Measurements from ENCODE around the gene UBE2D2. TPM values are rescaled to one million over a fixed set of nuclear protein-coding genes. Genes with fewer than 3 reads are reported as not detected.
A peak's percentile ranks its signal among the peaks of the same experiment; 100 is the strongest.

UBE2D2 gene
- total and polyA plus RNA-seq, 11 donors = 84.6 to 148 (median 128) TPM

- no peak for DNase-seq
- no peaks in the 10 kb centered on the region for H3K27me3 ChIP-seq
- no peaks in the 10 kb centered on the region for H3K9me3 ChIP-seq
- ATAC-seq = no peak
- H3K36me3 ChIP-seq = peaks cover 0 to 16% (median 11%) of the 10 kb centered on the region in 9 donors
- intact Hi-C loops (cut with DNase I) = no loop called here
- H3K4me1 ChIP-seq = peaks cover 9 to 83% (median 61%) of the 10 kb centered on the region in 12 donors
- H3K27ac ChIP-seq = peak overlapping the region in 6 of 12 donors; percentile 64 to 90 (median 72)
- 74 to 92% (median 85%) methylated on average over 2 to 3 of the region's 3 CpGs for WGBS, 4 donors
- no peak overlapping the region for H3K4me3 ChIP-seq
- no peak for TF ChIP-seq POLR2A (IDR thresholded peaks at IDR 0.05)
- no peak for TF ChIP-seq CTCF (IDR thresholded peaks at IDR 0.05)
Observed at GRCh38 chr5:139676406-139676805, 115.3 kb downstream of the UBE2D2 start.

GRCh38 chr5:139676951-139677735, 116.0 kb downstream of the UBE2D2 start:
- Histone ChIP-seq H3K4me3 (no peak overlapping the region), H3K27me3 (no peaks in the 10 kb centered on the region), H3K4me1 (peaks cover 6 to 76% (median 53%) of the 10 kb centered on the region in 12 donors), H3K27ac (peak overlapping the region; percentile 5 to 90 (median 68)), H3K36me3 (peaks cover 0 to 24% (median 16%) of the 10 kb centered on the region in 9 donors), H3K9me3 (no peaks in the 10 kb centered on the region)
- 71 to 78% (median 75%) methylated on average over 29 of the region's 29 CpGs for WGBS, 4 donors
- DNase-seq (no peak), ATAC-seq (peak; percentile 31 to 59 (median 42))
- intact Hi-C loops (cut with DNase I) = no loop called here
- no peak for TF ChIP-seq CTCF (IDR thresholded peaks at IDR 0.05)
- TF ChIP-seq POLR2A (IDR thresholded peaks at IDR 0.05) = no peak

Other genes starting within 250 kb of the UBE2D2 start
- gene PAIP2, start 219.5 kb upstream of the UBE2D2 start, total RNA-seq = 100 to 1,000 TPM; 111 to 154 (median 132) TPM
- 100 to 1,000 TPM in 1 of 2 donors, 10 to 100 TPM in 1; 93.2 to 138 TPM for gene PAIP2, start 219.5 kb upstream of the UBE2D2 start, polyA plus RNA-seq
- not detected for gene SLC23A1, start 178.0 kb upstream of the UBE2D2 start, total RNA-seq
- not detected for gene SLC23A1, start 178.0 kb upstream of the UBE2D2 start, polyA plus RNA-seq
- 1 to 10 TPM in 3 of 9 donors, under 1 TPM in 4, not detected in 2; 0.31 to 5.2 (median 0.97) TPM for gene MZB1, start 171.4 kb upstream of the UBE2D2 start, total RNA-seq
- under 1 TPM; 0.33 to 0.72 TPM for gene MZB1, start 171.4 kb upstream of the UBE2D2 start, polyA plus RNA-seq
- gene PROB1, start 166.2 kb upstream of the UBE2D2 start, total RNA-seq = 10 to 100 TPM; 26.6 to 63.4 (median 38.1) TPM
- 10 to 100 TPM; 18.9 to 34.3 TPM for gene PROB1, start 166.2 kb upstream of the UBE2D2 start, polyA plus RNA-seq
- gene SPATA24, start 157.2 kb upstream of the UBE2D2 start, total RNA-seq = 10 to 100 TPM; 10.7 to 25.9 (median 16.0) TPM
- gene SPATA24, start 157.2 kb upstream of the UBE2D2 start, polyA plus RNA-seq = 10 to 100 TPM; 12.6 to 37.8 TPM
- gene DNAJC18, start 121.8 kb upstream of the UBE2D2 start, total RNA-seq = 10 to 100 TPM in 5 of 9 donors, 1 to 10 TPM in 4; 4.8 to 17.8 (median 14.2) TPM
- gene DNAJC18, start 121.8 kb upstream of the UBE2D2 start, polyA plus RNA-seq = 1 to 10 TPM; 4.0 to 4.7 TPM
- gene ECSCR, start 98.6 kb upstream of the UBE2D2 start, total RNA-seq = 10 to 100 TPM; 13.4 to 59.3 (median 21.3) TPM
- 10 to 100 TPM; 18.1 to 55.3 TPM for gene ECSCR, start 98.6 kb upstream of the UBE2D2 start, polyA plus RNA-seq
- under 1 TPM in 1 of 9 donors, not detected in 8; 0.16 TPM for gene SMIM33, start 90.3 kb upstream of the UBE2D2 start, total RNA-seq
- gene SMIM33, start 90.3 kb upstream of the UBE2D2 start, polyA plus RNA-seq = not detected
- 100 to 1,000 TPM in 1 of 9 donors, 10 to 100 TPM in 8; 32.4 to 119 (median 57.9) TPM for gene STING1, start 78.6 kb upstream of the UBE2D2 start, total RNA-seq
- gene STING1, start 78.6 kb upstream of the UBE2D2 start, polyA plus RNA-seq = 10 to 100 TPM; 20.4 to 25.9 TPM
- gene CXXC5, start 87.0 kb downstream of the UBE2D2 start, total RNA-seq = 10 to 100 TPM; 29.8 to 74.6 (median 36.3) TPM
- gene CXXC5, start 87.0 kb downstream of the UBE2D2 start, polyA plus RNA-seq = 10 to 100 TPM; 32.8 to 44.5 TPM
- under 1 TPM in 2 of 9 donors, not detected in 7; 0.04 to 0.11 TPM for gene PSD2, start 234.5 kb downstream of the UBE2D2 start, total RNA-seq
- under 1 TPM in 1 of 2 donors, not detected in 1; 0.04 TPM for gene PSD2, start 234.5 kb downstream of the UBE2D2 start, polyA plus RNA-seq

All from heart left ventricle (tissue), 16 donors.